AG04450 (cell line): ENCODE measurements around the gene SYMPK. TPM values are rescaled to one million over a fixed set of nuclear protein-coding genes. Genes with fewer than 3 reads are reported as not detected.

Experiments used
- CTCF ChIA-PET: fragments of 300-600, 350-600 bp; formaldehyde crosslinking; extraction: SDS; loops from one replicate; lab custom pipeline; 2022; ENCODE audit warnings: antibody characterized with exemption, inconsistent platforms; lab: Charles Lee
- POLR2A ChIA-PET: fragments of 350-600 bp; formaldehyde crosslinking; extraction: SDS; loops from one replicate; lab custom pipeline; 2021; ENCODE audit warnings: antibody characterized with exemption, inconsistent platforms; lab: Yijun Ruan, JAX
- DNase-seq: peaks from one replicate; pipeline ENCODE4 v3.0.0-alpha.2; 2011; ENCODE audit warnings: low read depth, low spot score
- H3K27ac ChIP-seq: one replicate; pipeline ENCODE4 v1.5.1; 2012; ENCODE audit warnings: low read depth, low read length, control low read depth
- H3K27me3 ChIP-seq: one replicate; pipeline ENCODE4 v1.6.0; 2012; ENCODE audit warnings: low read length; ENCODE audit not compliant: control insufficient read depth, insufficient read depth
- H3K4me3 ChIP-seq: 2 replicates; pipeline ENCODE4 v1.5.1; 2011; ENCODE audit warnings: mild to moderate bottlenecking, low read depth, low read length, control low read depth
- H3K9me3 ChIP-seq: 2 replicates; pipeline ENCODE4 v1.5.1; 2012; ENCODE audit warnings: low read length; ENCODE audit not compliant: control insufficient read depth, insufficient read depth
- CTCF ChIP-seq: IDR thresholded peaks from 2 replicates; pipeline ENCODE4 v1.5.1; 2011; ENCODE audit warnings: low read depth, low read length, control low read depth, inconsistent platforms
- polyA plus RNA-seq: library from polyadenylated mRNA; depleted of rRNA; stranded (reverse); fragments of >200 nt; gene quantifications from 2 replicates; pipeline ENCODE4 v1.2.3, GENCODE V29; 2011

SYMPK gene
- polyA plus RNA-seq, 1 experiment: 63.1 TPM

GRCh38 chr19:45883586-45883880 is 20.6 kb upstream of the SYMPK start:
- ChIA-PET CTCF (interaction anchor here (2.5 kb wide), 1 partner anchor 19 kb away, joined by 22 read pairs; the partner anchor contains the start of genes FOXA3 and SYMPK), POLR2A (no interaction called here)
- H3K9me3 ChIP-seq: peaks cover 6% of the 10 kb centered on the region; the same call in 1 of the 2 replicates
- no peaks in the 10 kb centered on the region for H3K27me3 ChIP-seq
- TF ChIP-seq CTCF: no peak
- DNase-seq: no peak
- no peak overlapping the region for H3K27ac ChIP-seq
- H3K4me3 ChIP-seq: no peak overlapping the region

- 0 out of 2 replicates have a peak overlapping the region, but pooled peaks have one; percentile 17 for H3K4me3 ChIP-seq
- peak; percentile 60 for DNase-seq
- POLR2A ChIA-PET: no interaction called here
Observed at GRCh38 chr19:45882652-45883585, 20.0 kb upstream of the SYMPK start.

GRCh38 chr19:45881909-45882528 is 19.1 kb upstream of the SYMPK start:
- no peaks in the 10 kb centered on the region for H3K27me3 ChIP-seq
- H3K27ac ChIP-seq: no peak overlapping the region
- POLR2A ChIA-PET: no interaction called here
- H3K4me3 ChIP-seq: no peak overlapping the region
- no peak for TF ChIP-seq CTCF
- DNase-seq: no peak
- CTCF ChIA-PET: interaction anchor here (1.0 to 2.5 kb wide), 3 partner anchors 17 to 65 kb away, joined by 4 to 22 read pairs (median 5); partner anchors contain the start of genes FOXA3 and SYMPK
- H3K9me3 ChIP-seq: peaks cover 6% of the 10 kb centered on the region; the same call in 1 of the 2 replicates

More at GRCh38 chr19:45882652-45883585, 20.0 kb upstream of the SYMPK start:
- no peak overlapping the region for H3K27ac ChIP-seq
- H3K9me3 ChIP-seq: peaks cover 6% of the 10 kb centered on the region; the same call in 1 of the 2 replicates
- no peaks in the 10 kb centered on the region for H3K27me3 ChIP-seq
- TF ChIP-seq CTCF: peak; percentile 98
- CTCF ChIA-PET: interaction anchor here (0.6 to 2.5 kb wide), 7 partner anchors 18 to 134 kb away, joined by 3 to 22 read pairs (median 4); partner anchors contain the start of genes FOXA3 and SYMPK

GRCh38 chr19:45881082-45881908 is 18.3 kb upstream of the SYMPK start:
- CTCF ChIA-PET: interaction anchor here (1.0 to 2.5 kb wide), 3 partner anchors 16 to 64 kb away, joined by 5 to 22 read pairs (median 5); partner anchors contain the start of genes FOXA3 and SYMPK
- peaks cover 6% of the 10 kb centered on the region; the same call in 1 of the 2 replicates for H3K9me3 ChIP-seq
- H3K4me3 ChIP-seq: no peak overlapping the region
- H3K27ac ChIP-seq: no peak overlapping the region
- DNase-seq: no peak
- POLR2A ChIA-PET: no interaction called here
- no peaks in the 10 kb centered on the region for H3K27me3 ChIP-seq
- no peak for TF ChIP-seq CTCF
